CD4-positive, alpha-beta T cell treated with Interleukin-4 for 1 hour (primary cell): ENCODE results near the gene CFAP74.
"Not testable (repeated sequence)": the region's sequence is repeated elsewhere in the genome, so short reads cannot be mapped to it uniquely, and the experiment has no call there.

Source experiments
- DNase-seq, 2 donors: peaks; one replicate each; pipeline ENCODE4 v3.0.0-alpha.2; 2020 to 2022

CFAP74 gene

GRCh38 chr1:1986451-1987141 lies 17.0 kb downstream of the CFAP74 start:
- no peak for DNase-seq

- DNase-seq, result no peak
These were observed 18.1 kb downstream of the CFAP74 start for GRCh38 chr1:1985375-1986050.

DNA sequence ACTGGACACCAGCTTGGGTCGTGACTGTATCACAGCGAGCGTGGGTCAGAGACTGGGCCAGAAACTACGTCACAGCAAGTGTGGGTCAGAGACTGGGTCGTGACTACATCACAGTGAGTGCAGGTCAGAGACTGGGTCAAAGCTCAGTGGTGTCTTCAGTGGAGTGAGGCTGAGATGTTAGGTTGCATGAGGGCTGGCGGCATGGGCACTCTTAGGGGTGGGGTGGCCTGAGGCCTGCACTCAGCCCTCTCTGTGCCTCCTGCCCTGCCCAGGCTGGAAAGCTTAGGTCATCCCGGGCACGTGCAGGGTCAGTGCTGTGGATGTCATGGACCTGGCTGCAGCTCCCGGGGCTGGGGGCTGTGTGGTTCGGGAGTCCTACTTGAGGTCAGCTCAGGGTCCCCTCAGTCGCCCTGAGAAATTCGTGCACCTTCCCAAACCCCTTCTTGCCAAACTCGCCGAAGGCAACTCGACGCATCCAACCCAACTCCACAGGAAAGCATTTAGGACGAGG lies 19.0 kb downstream of the CFAP74 start:
- DNase-seq, result no peak

DNA sequence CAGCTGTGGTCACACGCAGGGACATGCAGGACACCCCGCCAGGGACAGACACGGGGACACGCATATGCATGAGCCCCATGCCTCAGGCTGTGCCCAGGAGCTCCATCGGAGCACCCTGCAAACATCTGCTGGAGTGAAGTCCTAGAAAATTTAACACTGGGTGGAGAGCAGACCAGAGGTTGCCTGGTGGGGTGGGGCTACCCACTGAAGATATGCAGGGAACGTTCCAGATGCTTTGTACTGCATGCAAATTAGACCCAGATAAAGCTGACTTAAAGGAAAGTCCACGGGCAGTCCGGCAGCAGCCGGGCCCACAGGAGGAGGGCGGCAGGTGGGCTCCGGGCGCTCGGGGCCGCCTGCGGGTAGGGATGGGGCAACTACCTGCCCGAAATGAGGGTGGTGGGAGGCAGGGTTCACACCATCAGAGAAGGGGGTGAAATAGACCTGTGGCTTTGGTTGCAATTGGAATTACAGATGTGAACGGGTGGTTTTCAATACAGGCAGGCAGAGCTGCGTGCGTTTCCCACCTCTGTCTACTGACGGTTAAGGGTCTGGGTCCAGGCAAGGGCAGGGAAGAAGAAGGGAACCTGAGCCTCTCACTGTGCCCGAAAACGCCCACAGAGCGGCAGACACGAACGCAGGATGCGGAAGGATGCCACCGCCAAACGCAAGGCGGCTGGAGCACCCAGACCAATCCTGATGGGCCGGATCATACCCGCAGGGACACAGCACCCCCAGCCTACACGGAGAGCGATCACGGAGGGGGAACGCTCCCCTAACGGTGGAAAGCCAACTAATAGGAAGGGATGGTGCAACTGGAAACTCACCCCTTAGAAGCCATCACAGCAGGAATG lies 21.0 kb downstream of the CFAP74 start:
- no peak for DNase-seq

DNA sequence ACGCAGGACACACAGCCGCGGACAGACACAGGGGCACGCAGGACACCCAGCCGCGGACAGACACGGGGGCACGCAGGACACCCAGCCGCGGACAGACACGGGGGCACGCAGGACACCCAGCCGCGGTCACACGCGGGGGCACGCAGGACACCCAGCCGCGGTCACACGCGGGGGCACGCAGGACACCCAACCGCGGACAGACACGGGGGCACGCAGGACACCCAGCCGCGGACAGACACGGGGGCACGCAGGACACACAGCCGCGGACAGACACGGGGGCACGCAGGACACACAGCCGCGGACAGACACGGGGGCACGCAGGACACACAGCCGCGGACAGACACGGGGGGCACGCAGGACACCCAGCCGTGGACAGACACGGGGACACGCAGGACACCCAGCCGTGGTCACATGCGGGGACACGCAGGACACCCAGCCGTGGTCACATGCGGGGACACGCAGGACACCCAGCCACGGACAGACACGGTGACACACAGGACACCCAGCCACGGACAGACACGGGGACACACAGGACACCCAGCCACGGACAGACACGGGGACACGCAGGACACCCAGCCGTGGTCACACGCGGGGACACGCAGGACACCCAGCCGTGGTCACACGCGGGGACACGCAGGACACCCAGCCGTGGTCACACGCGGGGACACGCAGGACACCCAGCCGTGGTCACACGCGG lies 21.8 kb downstream of the CFAP74 start:
- DNase-seq, result not testable (repeated sequence)

DNA sequence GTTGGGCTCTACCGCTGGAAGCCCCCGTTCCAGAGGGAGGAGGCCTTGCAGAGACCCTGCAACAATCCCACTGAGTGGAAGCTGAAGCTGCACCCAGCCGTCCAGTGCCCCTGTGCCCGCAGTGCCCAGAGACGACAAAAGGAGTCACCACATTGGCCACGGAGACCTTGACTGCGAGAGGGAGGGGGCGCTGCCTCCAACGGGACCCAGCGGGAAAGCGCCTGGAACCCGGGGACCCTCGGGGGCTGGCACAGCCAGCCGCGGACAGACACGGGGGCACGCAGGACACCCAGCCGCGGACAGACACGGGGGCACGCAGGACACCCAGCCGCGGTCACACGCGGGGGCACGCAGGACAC lies 22.5 kb downstream of the CFAP74 start:
- no peak for DNase-seq

DNA sequence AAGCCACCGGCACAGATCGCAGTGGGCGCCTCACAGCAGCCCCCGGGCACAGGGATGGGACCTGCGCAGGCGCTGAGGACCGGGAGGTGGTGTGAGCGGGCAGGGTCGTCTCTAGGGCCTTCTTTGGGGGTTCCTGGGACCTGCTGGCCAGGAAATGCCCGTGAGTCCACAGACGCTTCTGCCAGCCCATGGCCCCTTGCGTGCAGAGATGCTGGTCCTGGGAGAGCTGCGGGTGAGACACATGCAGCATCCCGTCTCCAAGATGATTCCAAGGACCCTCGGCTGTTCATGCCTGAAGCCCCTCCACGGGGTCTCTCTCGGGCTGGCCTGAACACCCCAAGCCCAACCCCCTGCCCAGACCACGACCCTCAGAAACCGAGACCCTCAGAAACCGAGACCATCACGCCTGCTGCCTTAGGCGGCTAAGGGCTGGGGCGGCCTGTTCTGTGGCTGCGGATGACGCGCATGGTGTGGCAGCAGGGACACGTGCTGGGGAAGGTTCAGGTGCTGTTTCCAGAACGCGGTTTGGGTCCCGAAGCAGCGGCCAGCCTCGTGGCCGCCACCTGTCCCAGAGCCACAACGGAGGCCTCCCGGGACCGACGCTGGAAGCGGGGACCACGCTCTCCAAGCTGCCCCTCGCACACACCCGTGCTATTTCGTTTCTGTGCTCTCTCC lies 23.0 kb downstream of the CFAP74 start:
- no peak for DNase-seq

DNA sequence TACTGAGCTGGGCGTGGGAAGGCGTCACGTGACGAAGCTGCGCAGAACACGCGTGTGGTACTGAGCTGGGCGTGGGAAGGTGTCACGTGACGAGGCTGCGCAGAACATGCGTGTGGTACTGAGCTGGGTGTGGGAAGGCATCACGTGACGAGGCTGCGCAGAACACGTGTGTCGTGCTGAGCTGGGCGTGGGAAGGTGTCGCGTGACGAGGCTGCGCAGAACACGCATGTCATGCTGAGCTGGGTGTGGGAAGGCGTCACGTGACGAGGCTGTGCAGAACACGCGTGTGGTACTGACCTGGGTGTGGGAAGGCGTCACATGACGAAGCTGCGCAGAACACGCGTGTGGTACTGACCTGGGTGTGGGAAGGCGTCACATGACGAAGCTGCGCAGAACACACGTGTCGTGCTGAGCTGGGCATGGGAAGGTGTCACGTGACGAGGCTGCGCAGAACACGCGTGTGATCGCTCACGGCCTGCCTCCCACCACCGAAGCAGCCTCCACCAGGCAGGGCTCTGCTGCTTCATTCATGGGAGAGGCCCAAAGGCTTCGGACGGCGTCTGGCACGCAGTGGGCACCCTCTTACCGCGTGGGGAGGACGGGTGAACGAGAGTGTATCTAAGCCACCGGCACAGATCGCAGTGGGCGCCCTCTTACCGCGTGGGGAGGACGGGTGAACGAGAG lies 24.0 kb downstream of the CFAP74 start:
- no peak for DNase-seq

DNA sequence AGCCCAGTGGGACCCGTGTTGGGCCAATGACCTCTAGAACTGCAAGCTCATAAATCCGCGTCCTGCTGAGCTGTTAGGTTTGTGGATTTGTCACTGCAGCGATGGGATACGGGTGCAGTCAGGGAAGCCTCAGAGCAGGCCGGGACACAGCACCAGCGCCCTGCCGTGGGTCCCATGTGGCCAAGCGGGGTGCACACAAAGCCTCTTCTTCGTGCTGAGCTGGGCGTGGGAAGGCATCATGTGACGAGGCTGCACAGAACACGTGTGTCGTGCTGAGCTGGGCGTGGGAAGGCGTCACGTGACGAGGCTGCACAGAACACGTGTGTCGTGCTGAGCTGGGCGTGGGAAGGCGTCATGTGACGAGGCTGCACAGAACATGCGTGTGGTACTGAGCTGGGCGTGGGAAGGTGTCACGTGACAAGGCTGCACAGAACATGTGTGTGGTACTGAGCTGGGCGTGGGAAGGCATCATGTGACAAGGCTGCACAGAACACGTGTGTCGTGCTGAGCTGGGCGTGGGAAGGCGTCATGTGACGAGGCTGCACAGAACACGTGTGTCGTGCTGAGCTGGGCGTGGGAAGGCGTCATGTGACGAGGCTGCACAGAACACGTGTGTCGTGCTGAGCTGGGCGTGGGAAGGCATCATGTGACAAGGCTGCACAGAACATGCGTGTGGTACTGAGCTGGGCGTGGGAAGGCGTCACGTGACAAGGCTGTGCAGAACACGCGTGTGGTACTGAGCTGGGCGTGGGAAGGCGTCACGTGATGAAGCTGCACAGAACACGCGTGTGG lies 24.7 kb downstream of the CFAP74 start:
- DNase-seq, result not testable (repeated sequence)

GRCh38 chr1:1978108-1978507 lies 25.5 kb downstream of the CFAP74 start:
- DNase-seq, result no peak

- DNase-seq, result no peak
These were observed 27.6 kb downstream of the CFAP74 start for GRCh38 chr1:1976031-1976430.

GRCh38 chr1:1975535-1975934 lies 28.1 kb downstream of the CFAP74 start:
- no peak for DNase-seq

DNA sequence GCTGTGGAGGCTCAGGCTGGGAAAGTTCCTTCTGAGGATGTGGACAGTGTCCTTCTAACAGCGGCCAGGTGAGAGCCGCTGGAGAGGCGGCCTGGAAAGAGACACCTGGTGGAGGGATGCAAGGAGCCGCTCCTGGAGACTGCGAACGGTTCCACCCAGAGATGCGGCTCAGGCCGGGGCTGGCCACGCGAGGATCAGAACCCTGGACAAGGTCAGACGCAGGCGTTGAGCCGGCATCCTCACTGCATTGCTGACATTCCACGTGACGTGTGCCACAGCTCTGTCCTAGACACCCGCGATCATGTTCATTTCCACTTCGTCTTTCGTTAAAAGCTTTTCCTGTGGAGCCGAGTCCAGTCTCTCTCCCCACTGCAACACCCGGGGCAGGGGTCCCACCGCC lies 28.8 kb downstream of the CFAP74 start:
- no peak for DNase-seq

DNA sequence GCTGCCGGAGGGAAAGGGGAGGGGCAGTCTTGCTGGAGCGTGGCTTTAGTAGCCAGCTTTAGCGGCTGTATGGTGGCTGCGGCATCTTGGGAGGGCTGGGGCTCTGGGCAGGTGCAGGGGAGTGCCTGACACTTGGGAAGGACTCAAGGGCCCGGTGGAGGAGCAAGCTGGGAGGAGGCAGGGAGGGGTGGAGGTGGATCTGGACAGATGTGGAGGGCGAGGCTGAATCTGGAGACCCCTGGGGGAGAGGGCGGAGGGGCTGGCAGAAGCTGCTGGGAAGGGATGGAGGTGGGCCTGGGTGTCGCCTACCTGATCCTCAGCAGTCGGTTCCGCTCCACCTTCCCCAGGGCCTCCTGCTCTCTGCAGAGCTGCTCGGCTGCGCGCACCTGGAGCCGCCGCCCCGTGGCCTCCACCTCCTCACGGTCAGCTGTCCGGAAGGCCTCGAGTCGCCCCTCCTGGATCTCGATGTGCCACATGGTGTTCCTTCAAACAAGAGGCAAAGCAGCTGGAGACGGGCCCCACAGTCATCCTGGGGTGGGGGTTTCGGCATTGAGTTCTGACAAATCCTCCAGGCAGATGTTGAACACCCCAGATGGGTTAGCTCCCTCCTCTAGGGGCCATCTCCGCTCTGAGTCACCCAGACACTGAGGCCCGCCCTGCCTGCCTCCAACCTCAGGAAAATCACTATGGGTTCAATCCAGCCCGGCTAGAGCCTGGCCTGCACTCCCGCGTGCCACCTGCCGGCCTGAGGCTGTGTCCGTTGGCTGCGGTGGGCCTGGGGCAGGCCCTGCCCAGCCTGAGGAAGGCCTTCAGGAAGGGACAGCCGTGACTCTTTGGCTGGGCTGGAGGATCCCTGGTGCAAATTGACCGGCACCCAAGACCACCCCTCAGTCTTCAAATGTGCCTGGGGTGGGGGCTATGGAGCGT lies 29.6 kb downstream of the CFAP74 start:
- DNase-seq, result no peak

DNA sequence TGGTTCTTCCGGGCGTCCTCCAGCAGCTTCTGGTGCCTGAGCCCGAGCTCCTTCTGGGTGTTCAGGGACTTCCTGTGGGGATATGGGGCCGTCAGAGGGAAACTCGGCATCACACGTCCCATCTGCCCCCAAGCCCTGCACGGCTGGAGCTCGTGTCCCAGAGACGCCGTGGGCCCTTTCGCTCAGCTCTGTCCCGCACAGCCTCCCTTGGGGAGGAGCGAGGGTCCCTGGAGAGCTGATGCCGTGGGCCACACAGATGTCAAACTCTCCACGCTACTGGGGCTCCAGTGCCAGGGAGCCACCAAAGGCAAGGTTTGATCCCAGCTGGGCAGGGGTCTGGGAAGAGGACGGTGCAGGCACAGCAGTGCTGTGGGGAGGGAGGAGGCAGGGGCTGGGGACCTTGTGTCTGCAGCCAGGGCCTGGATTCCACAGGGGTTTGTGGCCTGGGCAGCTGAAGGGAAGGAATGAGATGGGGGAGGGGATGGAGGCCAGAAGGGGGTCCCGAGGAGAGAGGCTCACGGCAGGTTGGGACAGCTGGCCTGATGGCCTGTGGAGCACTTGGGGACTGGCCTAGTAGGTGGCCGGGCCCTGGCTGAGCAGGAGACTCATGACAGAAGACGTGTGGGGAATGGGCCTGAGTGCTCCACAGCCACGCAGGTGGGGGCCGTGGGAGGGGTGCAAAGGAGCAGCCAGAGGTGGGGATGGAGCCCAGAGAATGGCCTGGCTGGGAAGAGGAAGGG lies 30.4 kb downstream of the CFAP74 start:
- no peak for DNase-seq

GRCh38 chr1:1971688-1972087 lies 31.9 kb downstream of the CFAP74 start:
- no peak for DNase-seq

DNA sequence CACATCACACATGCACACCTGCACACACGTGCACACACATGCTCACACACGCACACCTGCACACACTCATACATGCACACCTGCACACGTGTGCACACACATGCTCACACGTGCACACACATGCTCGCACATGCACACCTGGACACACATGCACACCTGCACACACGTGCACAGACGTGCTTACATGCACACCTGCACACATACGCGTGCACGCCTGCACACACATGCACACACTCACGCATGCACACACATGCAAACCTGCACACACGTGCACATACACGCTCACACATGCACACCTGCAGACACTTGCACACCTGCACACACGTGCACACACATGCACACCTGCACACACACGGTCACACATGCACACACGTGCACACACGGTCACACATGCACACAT lies 32.6 kb downstream of the CFAP74 start:
- no peak for DNase-seq

- no peak for DNase-seq
These were observed 33.5 kb downstream of the CFAP74 start for GRCh38 chr1:1969953-1970716.
